Left lobe of liver (tissue), 2 donors: ENCODE measurements around the gene TERF2IP. TPM values are rescaled to one million over a fixed set of nuclear protein-coding genes. Genes with fewer than 3 reads are reported as not detected.

Experiments
- ATAC-seq: fragments of 200-7000 bp; cut with Tn5 transposase; one replicate; pipeline ENCODE4 v1.9.1; 2020; ENCODE audit warnings: mild to moderate bottlenecking, moderate library complexity
- DNase-seq: peaks from one replicate; pipeline ENCODE4 v3.0.0-alpha.2; 2020; ENCODE audit warnings: low spot score
- total RNA-seq: library from RNA; stranded (reverse); gene quantifications from one replicate; pipeline ENCODE4 v1.2.1, GENCODE V29; 2021
- donor health status: DM: no; HTN: no; CAD: no; lungs with moderate emphysema.
- donor health status: DM: no; HTN: yes; CAD: no.

Gene TERF2IP
- total RNA-seq, 1 donor from 2014 or later = 18.5 TPM

GRCh38 chr16:75632857-75633256, 14.7 kb upstream of the TERF2IP start:
- ATAC-seq (no peak), DNase-seq (no peak)

- ATAC-seq = no peak
- no peak for DNase-seq
Measured at GRCh38 chr16:75635036-75635435, 12.5 kb upstream of the TERF2IP start.

- no peak for DNase-seq
Measured at GRCh38 chr16:75640598-75640997, 7.0 kb upstream of the TERF2IP start.

GRCh38 chr16:75644240-75645012, 3.1 kb upstream of the TERF2IP start:
- no peak for DNase-seq
- no peak for ATAC-seq

More at GRCh38 chr16:75640598-75640997, 7.0 kb upstream of the TERF2IP start:
- no peak for ATAC-seq

GRCh38 chr16:75647112-75647491, 471 bp upstream of the TERF2IP start:
- ATAC-seq (peak; percentile 19), DNase-seq (no peak)

- DNase-seq (peak; percentile 84), ATAC-seq (peak; percentile 70)
Measured at GRCh38 chr16:75648265-75649076, 898 bp downstream of the TERF2IP start.

- DNase-seq (no peak), ATAC-seq (no peak)
Measured at GRCh38 chr16:75653922-75654321, 6.3 kb downstream of the TERF2IP start.

- DNase-seq (no peak), ATAC-seq (no peak)
Measured at GRCh38 chr16:75658175-75658574, 10.6 kb downstream of the TERF2IP start.

GRCh38 chr16:75660321-75660720, 12.7 kb downstream of the TERF2IP start:
- no peak for DNase-seq
- ATAC-seq = no peak

- DNase-seq = no peak
- no peak for ATAC-seq
Measured at GRCh38 chr16:75660726-75661302, 13.2 kb downstream of the TERF2IP start.

GRCh38 chr16:75667503-75667902, 19.9 kb downstream of the TERF2IP start:
- DNase-seq (no peak), ATAC-seq (no peak)

- DNase-seq (no peak), ATAC-seq (no peak)
Measured at GRCh38 chr16:75676909-75677308, 29.3 kb downstream of the TERF2IP start, which contains the start of gene CPHXL2. CPHXL2 (minus strand) TSS chr16:75677009; CDS start chr16:75676999, 10 bp downstream.

- ATAC-seq (no peak), DNase-seq (no peak)
Measured at GRCh38 chr16:75679366-75679765, 31.8 kb downstream of the TERF2IP start.

GRCh38 chr16:75682308-75682707, 34.7 kb downstream of the TERF2IP start:
- DNase-seq = no peak
- ATAC-seq = no peak

GRCh38 chr16:75687361-75687760, 39.8 kb downstream of the TERF2IP start:
- ATAC-seq = no peak
- no peak for DNase-seq

- ATAC-seq = no peak
- no peak for DNase-seq
Measured at GRCh38 chr16:75695708-75696107, 48.1 kb downstream of the TERF2IP start.

GRCh38 chr16:75697571-75697970, 50.0 kb downstream of the TERF2IP start:
- DNase-seq (no peak), ATAC-seq (no peak)

- ATAC-seq (no peak), DNase-seq (no peak)
Measured at GRCh38 chr16:75701361-75701760, 53.8 kb downstream of the TERF2IP start, which contains the start of gene DUXB. DUXB (minus strand) TSS chr16:75701461; CDS start chr16:75701418, 43 bp downstream.

- no peak for DNase-seq
Measured at GRCh38 chr16:75702242-75702641, 54.7 kb downstream of the TERF2IP start.

GRCh38 chr16:75703306-75703705, 55.7 kb downstream of the TERF2IP start:
- DNase-seq = no peak
- no peak for ATAC-seq

More at GRCh38 chr16:75702242-75702641, 54.7 kb downstream of the TERF2IP start:
- ATAC-seq = no peak
